ENCODE results near the gene EIF2D. TPM values are rescaled to one million over a fixed set of nuclear protein-coding genes. Genes with fewer than 3 reads are reported as not detected.

EIF2D gene
- total RNA-seq, 4 donors from 2014 or later, result 40.3 to 50.0 (median 47.9) TPM

- intact Hi-C loops (cut with DNase I), result no loop called here
- H3K9me3 ChIP-seq, result no peaks in the 10 kb centered on the region
- WGBS, result 53% methylated on average over 2 of the region's 2 CpGs
- TF ChIP-seq CTCF (IDR thresholded peaks at IDR 0.05), result no peak
- no peak for TF ChIP-seq EP300 (IDR thresholded peaks at IDR 0.05)
- no peak for TF ChIP-seq POLR2A (IDR thresholded peaks at IDR 0.05; ENCODE audit: low read depth)
- TF ChIP-seq POLR2AphosphoS5 (IDR thresholded peaks at IDR 0.05), result no peak
- peak overlapping the region in 2 of 4 donors; percentile 5 to 26 for H3K27ac ChIP-seq (replicated peaks in 1 of 4)
- H3K36me3 ChIP-seq, result peaks cover 0 to 8% (median 0%) of the 10 kb centered on the region in 4 donors
- peaks cover 0 to 6% (median 0%) of the 10 kb centered on the region in 4 donors for H3K27me3 ChIP-seq
- no peak for DNase-seq (ENCODE audit: extremely low spot score)
- H3K4me3 ChIP-seq, result no peak overlapping the region
- peaks cover 13 to 62% (median 20%) of the 10 kb centered on the region in 4 donors for H3K4me1 ChIP-seq
These were observed 42.6 kb upstream of the EIF2D start for GRCh38 chr1:206654828-206655227.

GRCh38 chr1:206653715-206654459 lies 41.6 kb upstream of the EIF2D start:
- H3K27me3 ChIP-seq, result peaks cover 0 to 6% (median 0%) of the 10 kb centered on the region in 4 donors
- H3K4me1 ChIP-seq, result peaks cover 12 to 71% (median 18%) of the 10 kb centered on the region in 4 donors
- no peak overlapping the region for H3K4me3 ChIP-seq
- peaks cover 0 to 11% (median 5%) of the 10 kb centered on the region in 4 donors for H3K36me3 ChIP-seq
- peak overlapping the region in 2 of 4 donors; percentile 5 to 8 for H3K27ac ChIP-seq (replicated peaks in 1 of 4)
- WGBS, result 72% methylated on average over 7 of the region's 7 CpGs
- DNase-seq (ENCODE audit: extremely low spot score), result no peak
- intact Hi-C loops (cut with DNase I), result no loop called here
- TF ChIP-seq POLR2AphosphoS5 (IDR thresholded peaks at IDR 0.05), result no peak
- TF ChIP-seq POLR2A (IDR thresholded peaks at IDR 0.05; ENCODE audit: low read depth), result no peak
- no peak for TF ChIP-seq EP300 (IDR thresholded peaks at IDR 0.05)
- no peak for TF ChIP-seq CTCF (IDR thresholded peaks at IDR 0.05)
- H3K9me3 ChIP-seq, result no peaks in the 10 kb centered on the region

- 94% methylated on average over 5 of the region's 5 CpGs for WGBS
- no peaks in the 10 kb centered on the region for H3K9me3 ChIP-seq
- DNase-seq (ENCODE audit: extremely low spot score), result no peak
- TF ChIP-seq POLR2AphosphoS5 (IDR thresholded peaks at IDR 0.05) (no peak), POLR2A (IDR thresholded peaks at IDR 0.05; ENCODE audit: low read depth) (no peak), CTCF (IDR thresholded peaks at IDR 0.05) (no peak), EP300 (IDR thresholded peaks at IDR 0.05) (no peak)
- H3K27ac ChIP-seq (replicated peaks in 1 of 4), result no peak overlapping the region
- intact Hi-C loops (cut with DNase I), result no loop called here
- H3K27me3 ChIP-seq, result no peaks in the 10 kb centered on the region
- H3K4me3 ChIP-seq, result no peak overlapping the region
- H3K36me3 ChIP-seq, result peaks cover 9 to 28% (median 19%) of the 10 kb centered on the region in 4 donors
- H3K4me1 ChIP-seq, result peaks cover 0 to 63% (median 8%) of the 10 kb centered on the region in 4 donors
These were observed 40.0 kb upstream of the EIF2D start for GRCh38 chr1:206651958-206652890.

- H3K27ac ChIP-seq (replicated peaks in 1 of 4), result no peak overlapping the region
- WGBS, result 100% methylated on average over 3 of the region's 3 CpGs
These were observed 38.7 kb upstream of the EIF2D start for GRCh38 chr1:206651014-206651413.

More at GRCh38 chr1:206651014-206651413, 38.7 kb upstream of the EIF2D start:
- Histone ChIP-seq H3K36me3 (peaks cover 9 to 31% (median 23%) of the 10 kb centered on the region in 4 donors), H3K4me3 (no peak overlapping the region), H3K4me1 (peaks cover 0 to 57% (median 8%) of the 10 kb centered on the region in 4 donors), H3K9me3 (no peaks in the 10 kb centered on the region), H3K27me3 (no peaks in the 10 kb centered on the region)
- DNase-seq (ENCODE audit: extremely low spot score), result no peak
- TF ChIP-seq POLR2AphosphoS5 (IDR thresholded peaks at IDR 0.05), result no peak
- TF ChIP-seq EP300 (IDR thresholded peaks at IDR 0.05), result no peak
- TF ChIP-seq CTCF (IDR thresholded peaks at IDR 0.05), result no peak
- TF ChIP-seq POLR2A (IDR thresholded peaks at IDR 0.05; ENCODE audit: low read depth), result no peak
- intact Hi-C loops (cut with DNase I), result no loop called here
